Cardiac muscle cell (in vitro differentiated cells and primary cell): ENCODE data around the gene ABHD16B. TPM values are rescaled to one million over a fixed set of nuclear protein-coding genes. Genes with fewer than 3 reads are reported as not detected.

Experiments used
- DNase-seq, 2 donors: peaks; one replicate each; pipeline versions ENCODE4 v3.0.0 to v3.0.0-alpha.2; 2010 to 2017; ENCODE audit warnings: low read depth in 1 of 2, low spot score in 1 of 2
- H3K27ac ChIP-seq: fragments of 200-600 bp; sonication (generic); 2 replicates; pipeline ENCODE4 v1.5.1; 2016
- H3K27me3 ChIP-seq: fragments of 200-600 bp; sonication (generic); 2 replicates; pipeline ENCODE4 v1.6.0; 2016; ENCODE audit warnings: control low read depth
- H3K36me3 ChIP-seq: fragments of 200-600 bp; sonication (generic); 2 replicates; pipeline ENCODE4 v1.5.1; 2016; ENCODE audit warnings: control low read depth
- H3K4me1 ChIP-seq: fragments of 200-600 bp; sonication (generic); 2 replicates; pipeline ENCODE4 v1.8.1; 2017; ENCODE audit warnings: low read depth, mild to moderate bottlenecking, mixed run types
- H3K4me3 ChIP-seq: fragments of 200-600 bp; sonication (generic); 2 replicates; pipeline ENCODE4 v1.5.1; 2016; ENCODE audit warnings: mild to moderate bottlenecking
- H3K9me3 ChIP-seq: fragments of 200-600 bp; sonication (generic); 2 replicates; pipeline ENCODE4 v1.5.1; 2017; ENCODE audit warnings: low read depth, mild to moderate bottlenecking, control low read depth
- polyA plus RNA-seq: library from polyadenylated mRNA; unstranded; fragments of >200 nt; fragmentation: Nextera tagmentation; extraction: Ambion mirVana; gene quantifications from 2 replicates; pipeline ENCODE4 v1.2.1, GENCODE V29; 2016
- total RNA-seq: library from RNA; depleted of rRNA; stranded (reverse); fragments of >200 nt; gene quantifications from 2 replicates; pipeline ENCODE4 v1.2.3, GENCODE V29; 2016
- TF ChIP-seq, protein P1 (sequence below): IDR thresholded peaks from 2 replicates; pipeline ENCODE4 v1.5.1; 2012; ENCODE audit warnings: low read depth, mild to moderate bottlenecking, low read length

Gene ABHD16B
- total and polyA plus RNA-seq, 2 experiments from 2014 or later, result 3.4 TPM; not detected in 1

GRCh38 chr20:63836458-63837344, 24.6 kb upstream of the ABHD16B start:
- DNase-seq, result no peak
- H3K36me3 ChIP-seq, result no peaks in the 10 kb centered on the region
- H3K4me3 ChIP-seq, result no peak overlapping the region
- peaks cover 32% of the 10 kb centered on the region for H3K4me1 ChIP-seq
- TF ChIP-seq, protein P1, sequence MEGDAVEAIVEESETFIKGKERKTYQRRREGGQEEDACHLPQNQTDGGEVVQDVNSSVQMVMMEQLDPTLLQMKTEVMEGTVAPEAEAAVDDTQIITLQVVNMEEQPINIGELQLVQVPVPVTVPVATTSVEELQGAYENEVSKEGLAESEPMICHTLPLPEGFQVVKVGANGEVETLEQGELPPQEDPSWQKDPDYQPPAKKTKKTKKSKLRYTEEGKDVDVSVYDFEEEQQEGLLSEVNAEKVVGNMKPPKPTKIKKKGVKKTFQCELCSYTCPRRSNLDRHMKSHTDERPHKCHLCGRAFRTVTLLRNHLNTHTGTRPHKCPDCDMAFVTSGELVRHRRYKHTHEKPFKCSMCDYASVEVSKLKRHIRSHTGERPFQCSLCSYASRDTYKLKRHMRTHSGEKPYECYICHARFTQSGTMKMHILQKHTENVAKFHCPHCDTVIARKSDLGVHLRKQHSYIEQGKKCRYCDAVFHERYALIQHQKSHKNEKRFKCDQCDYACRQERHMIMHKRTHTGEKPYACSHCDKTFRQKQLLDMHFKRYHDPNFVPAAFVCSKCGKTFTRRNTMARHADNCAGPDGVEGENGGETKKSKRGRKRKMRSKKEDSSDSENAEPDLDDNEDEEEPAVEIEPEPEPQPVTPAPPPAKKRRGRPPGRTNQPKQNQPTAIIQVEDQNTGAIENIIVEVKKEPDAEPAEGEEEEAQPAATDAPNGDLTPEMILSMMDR, result no peak
- H3K27me3 ChIP-seq, result no peaks in the 10 kb centered on the region
- no peaks in the 10 kb centered on the region for H3K9me3 ChIP-seq
- H3K27ac ChIP-seq, result peak overlapping the region; percentile 67

- Histone ChIP-seq H3K4me3 (no peak overlapping the region), H3K27me3 (no peaks in the 10 kb centered on the region), H3K36me3 (no peaks in the 10 kb centered on the region), H3K4me1 (peaks cover 32% of the 10 kb centered on the region), H3K9me3 (no peaks in the 10 kb centered on the region), H3K27ac (peak overlapping the region; percentile 67)
- no peak for DNase-seq
- TF ChIP-seq, protein P1, result no peak
Measured at GRCh38 chr20:63837479-63837878, 23.8 kb upstream of the ABHD16B start.

- Histone ChIP-seq H3K27ac (no peak overlapping the region), H3K27me3 (no peaks in the 10 kb centered on the region), H3K4me1 (peaks cover 20% of the 10 kb centered on the region), H3K36me3 (no peaks in the 10 kb centered on the region), H3K9me3 (no peaks in the 10 kb centered on the region), H3K4me3 (no peak overlapping the region)
- DNase-seq, result no peak
- TF ChIP-seq, protein P1, result no peak
Measured at GRCh38 chr20:63839620-63840019, 21.7 kb upstream of the ABHD16B start.

GRCh38 chr20:63840405-63840828, 20.9 kb upstream of the ABHD16B start:
- TF ChIP-seq, protein P1, result no peak
- no peak overlapping the region for H3K4me3 ChIP-seq
- H3K4me1 ChIP-seq, result peaks cover 21% of the 10 kb centered on the region
- H3K27me3 ChIP-seq, result no peaks in the 10 kb centered on the region
- H3K36me3 ChIP-seq, result no peaks in the 10 kb centered on the region
- no peaks in the 10 kb centered on the region for H3K9me3 ChIP-seq
- no peak overlapping the region for H3K27ac ChIP-seq
- no peak for DNase-seq

DNA sequence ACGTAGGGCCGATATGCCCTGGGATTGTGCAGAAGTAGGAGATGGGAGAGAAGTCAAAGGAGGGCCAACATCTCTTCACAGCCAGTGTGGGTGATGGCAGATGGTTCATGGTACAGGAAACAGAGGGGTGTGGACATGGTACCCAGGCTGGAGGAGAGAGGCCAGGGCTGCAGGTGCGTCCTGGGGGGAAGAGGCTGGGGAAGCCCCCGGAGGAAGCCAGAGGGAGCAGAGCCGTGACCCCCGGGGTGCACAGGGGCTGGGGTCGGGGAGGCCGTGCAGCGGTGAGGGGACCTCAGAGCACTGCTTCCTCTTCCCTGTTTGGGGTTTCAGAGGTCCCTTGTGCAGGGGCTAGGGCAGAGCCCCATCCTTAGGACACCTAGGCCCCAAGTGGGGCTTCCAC, 19.0 kb upstream of the ABHD16B start:
- TF ChIP-seq, protein P1, result no peak
- DNase-seq, result no peak
- H3K9me3 ChIP-seq, result no peaks in the 10 kb centered on the region
- peaks cover 23% of the 10 kb centered on the region for H3K4me1 ChIP-seq
- no peaks in the 10 kb centered on the region for H3K27me3 ChIP-seq
- no peak overlapping the region for H3K27ac ChIP-seq
- no peaks in the 10 kb centered on the region for H3K36me3 ChIP-seq
- H3K4me3 ChIP-seq, result no peak overlapping the region
